Naive B cell (primary cell): ENCODE measurements around the gene FOXF2. TPM values are rescaled to one million over a fixed set of nuclear protein-coding genes. Genes with fewer than 3 reads are reported as not detected.
A peak's percentile ranks its signal among the peaks of the same experiment; 100 is the strongest.
"Not testable (repeated sequence)": the region's sequence is repeated elsewhere in the genome, so short reads cannot be mapped to it uniquely, and the experiment has no call there.

Experiments
- ATAC-seq, 2 donors: fragments of 150-1000 bp; cut with Tn5 transposase; 2 replicates each; pipeline ENCODE4 v1.10.0; 2021; ENCODE audit warnings: low read depth in 2 of 2, mild to moderate bottlenecking in 2 of 2, moderate library complexity in 2 of 2
- DNase-seq: peaks from one replicate; pipeline ENCODE4 v3.0.0; 2022
- H3K27ac Mint-ChIP-seq, 6 donors: one replicate each; pipeline ENCODE4 v1.8.0; 2020 to 2022; ENCODE audit warnings: mild to moderate bottlenecking in 6 of 6, mixed read lengths in 6 of 6, moderate library complexity in 5 of 6, inconsistent platforms in 2 of 6
- H3K27me3 Mint-ChIP-seq, 3 donors: one replicate each; pipeline ENCODE4 v1.8.0; 2021 to 2022; ENCODE audit warnings: mixed read lengths in 3 of 3, mild to moderate bottlenecking in 1 of 3
- H3K36me3 Mint-ChIP-seq, 2 donors: one replicate each; pipeline ENCODE4 v1.8.0; 2020 to 2022; ENCODE audit warnings: mixed read lengths in 2 of 2, inconsistent platforms in 1 of 2, mild to moderate bottlenecking in 1 of 2
- H3K4me1 Mint-ChIP-seq, 3 donors: one replicate each; pipeline ENCODE4 v1.8.0; 2020 to 2022; ENCODE audit warnings: mixed read lengths in 3 of 3, inconsistent platforms in 1 of 3, mild to moderate bottlenecking in 1 of 3, moderate library complexity in 1 of 3
- H3K4me3 Mint-ChIP-seq, 8 donors: one replicate each; pipeline ENCODE4 v1.8.0; 2020 to 2022; ENCODE audit warnings: mild to moderate bottlenecking in 8 of 8, mixed read lengths in 8 of 8, moderate library complexity in 8 of 8, inconsistent platforms in 2 of 8
- H3K9me3 Mint-ChIP-seq, 7 donors: one replicate each; pipeline ENCODE4 v1.8.0; 2020 to 2022; ENCODE audit warnings: mixed read lengths in 7 of 7, mild to moderate bottlenecking in 5 of 7, inconsistent platforms in 2 of 7, moderate library complexity in 1 of 7
- polyA plus RNA-seq, 6 donors: library from polyadenylated mRNA; unstranded; fragments of 300-500 nt; fragmentation: Illumina TruSeq; gene quantifications; one replicate each; pipeline ENCODE4 v1.2.3, GENCODE V29; 2021; ENCODE audit warnings: low read depth in 6 of 6

FOXF2 gene
- polyA plus RNA-seq, 6 donors from 2014 or later: not detected

- H3K4me1 Mint-ChIP-seq: no peaks in the 10 kb centered on the region
- peaks cover 0 to 6% of the 10 kb centered on the region in 2 donors for H3K36me3 Mint-ChIP-seq
- H3K27ac Mint-ChIP-seq: no peak overlapping the region
- peaks cover 4 to 23% (median 10%) of the 10 kb centered on the region in 7 donors for H3K9me3 Mint-ChIP-seq
- no peak overlapping the region for H3K4me3 Mint-ChIP-seq
- ATAC-seq: no peak
- no peak for DNase-seq
- H3K27me3 Mint-ChIP-seq: peaks cover 61 to 71% (median 64%) of the 10 kb centered on the region in 3 donors
Measured at GRCh38 chr6:1364791-1365190, 24.6 kb upstream of the FOXF2 start.

- Mint-ChIP-seq H3K27ac (no peak overlapping the region), H3K36me3 (peaks cover 0 to 8% of the 10 kb centered on the region in 2 donors), H3K4me1 (no peaks in the 10 kb centered on the region)
Measured at GRCh38 chr6:1365686-1366085, 23.7 kb upstream of the FOXF2 start.

DNA sequence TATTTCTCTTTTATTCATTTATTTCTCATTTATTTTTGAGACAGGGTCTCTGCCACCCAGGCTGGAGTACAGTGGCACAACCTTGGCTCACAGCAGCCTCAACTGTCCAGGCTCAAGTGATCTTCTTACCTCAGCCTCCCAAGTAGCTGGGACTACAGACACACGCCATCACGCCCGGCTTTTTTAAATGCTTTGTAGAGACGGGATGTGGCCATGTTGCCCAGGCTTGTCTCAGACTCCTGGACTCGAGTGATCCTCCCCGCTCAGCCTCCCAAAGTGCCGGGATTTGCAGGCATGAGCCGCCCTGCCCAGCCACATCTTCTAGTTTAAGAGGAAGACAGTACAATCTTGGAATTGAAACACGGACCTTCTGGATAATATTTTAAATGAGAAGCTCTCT lies 21.6 kb upstream of the FOXF2 start:
- H3K36me3 Mint-ChIP-seq: peaks cover 0 to 10% of the 10 kb centered on the region in 2 donors
- peaks cover 6 to 45% (median 21%) of the 10 kb centered on the region in 7 donors for H3K9me3 Mint-ChIP-seq
- no peaks in the 10 kb centered on the region for H3K4me1 Mint-ChIP-seq
- no peak for ATAC-seq
- H3K27ac Mint-ChIP-seq: no peak overlapping the region
- no peak for DNase-seq
- H3K27me3 Mint-ChIP-seq: peaks cover 64 to 75% (median 74%) of the 10 kb centered on the region in 3 donors
- no peak overlapping the region for H3K4me3 Mint-ChIP-seq

More at GRCh38 chr6:1365686-1366085, 23.7 kb upstream of the FOXF2 start:
- Mint-ChIP-seq H3K9me3 (peaks cover 5 to 32% (median 12%) of the 10 kb centered on the region in 7 donors), H3K4me3 (no peak overlapping the region), H3K27me3 (peaks cover 64 to 74% (median 70%) of the 10 kb centered on the region in 3 donors)
- no peak for DNase-seq
- ATAC-seq: no peak

GRCh38 chr6:1368940-1369339 lies 20.4 kb upstream of the FOXF2 start:
- peaks cover 6 to 57% (median 21%) of the 10 kb centered on the region in 7 donors for H3K9me3 Mint-ChIP-seq
- H3K4me1 Mint-ChIP-seq: no peaks in the 10 kb centered on the region
- peaks cover 0 to 15% of the 10 kb centered on the region in 2 donors for H3K36me3 Mint-ChIP-seq
- ATAC-seq (no peak), DNase-seq (no peak)
- H3K27ac Mint-ChIP-seq: no peak overlapping the region
- no peak overlapping the region for H3K4me3 Mint-ChIP-seq
- peaks cover 66 to 77% (median 74%) of the 10 kb centered on the region in 3 donors for H3K27me3 Mint-ChIP-seq

DNA sequence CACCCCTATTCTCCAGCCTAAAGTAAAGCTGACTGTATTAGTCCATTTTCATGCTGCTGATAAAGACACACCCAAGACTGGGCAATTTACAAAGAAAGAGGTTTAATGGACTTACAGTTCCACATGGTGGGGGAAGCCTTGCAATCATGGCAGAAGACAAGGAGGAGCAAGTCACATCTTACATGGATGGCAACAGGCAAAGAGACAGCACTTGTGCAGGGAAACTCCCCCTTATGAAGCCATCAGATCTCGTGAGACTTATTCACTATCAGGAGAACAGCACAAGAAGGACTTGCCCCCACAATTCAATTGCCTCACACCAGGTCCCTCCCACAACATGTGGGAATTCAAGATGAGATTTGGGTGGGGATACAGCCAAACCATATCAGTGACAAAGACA lies 19.7 kb upstream of the FOXF2 start:
- H3K4me1 Mint-ChIP-seq, ATAC-seq, H3K4me3 Mint-ChIP-seq, H3K27ac Mint-ChIP-seq, DNase-seq: not testable (repeated sequence)
- H3K36me3 Mint-ChIP-seq: peaks cover 0 to 15% of the 10 kb centered on the region in 2 donors
- H3K9me3 Mint-ChIP-seq: peaks cover 6 to 58% (median 21%) of the 10 kb centered on the region in 7 donors
- peaks cover 66 to 77% (median 74%) of the 10 kb centered on the region in 3 donors for H3K27me3 Mint-ChIP-seq

GRCh38 chr6:1371933-1372332 lies 17.4 kb upstream of the FOXF2 start:
- no peak for DNase-seq
- Mint-ChIP-seq H3K4me1 (no peaks in the 10 kb centered on the region), H3K36me3 (peaks cover 0 to 15% of the 10 kb centered on the region in 2 donors), H3K27me3 (peaks cover 72 to 84% (median 77%) of the 10 kb centered on the region in 3 donors), H3K27ac (peak overlapping the region in 1 of 6 donors; percentile 19), H3K4me3 (no peak overlapping the region), H3K9me3 (peaks cover 6 to 65% (median 26%) of the 10 kb centered on the region in 7 donors)
- no peak for ATAC-seq

DNA sequence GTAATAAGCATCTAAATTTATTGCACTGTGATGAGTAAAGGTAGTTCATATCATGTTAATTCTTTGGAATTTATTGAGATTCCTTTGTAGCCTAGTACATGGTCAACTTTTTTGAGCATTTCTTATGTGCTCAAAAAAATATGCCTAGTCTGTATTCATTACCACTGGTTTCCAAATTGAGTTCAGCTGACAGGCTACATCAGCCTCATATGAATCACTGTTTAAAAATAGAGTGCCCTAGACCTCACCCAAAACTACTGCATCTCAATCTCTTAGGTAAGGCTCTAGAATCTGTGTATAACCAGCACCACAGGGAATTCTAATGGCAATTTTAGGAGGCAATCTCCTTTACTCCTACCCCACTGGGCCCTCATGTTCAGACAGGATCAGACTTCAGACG lies 16.7 kb upstream of the FOXF2 start:
- peaks cover 3% of the 10 kb centered on the region in 3 donors for H3K4me1 Mint-ChIP-seq
- peaks cover 6 to 69% (median 26%) of the 10 kb centered on the region in 7 donors for H3K9me3 Mint-ChIP-seq
- ATAC-seq (no peak), DNase-seq (no peak)
- peaks cover 72 to 83% (median 80%) of the 10 kb centered on the region in 3 donors for H3K27me3 Mint-ChIP-seq
- H3K36me3 Mint-ChIP-seq: peaks cover 0 to 15% of the 10 kb centered on the region in 2 donors
- no peak overlapping the region for H3K4me3 Mint-ChIP-seq
- no peak overlapping the region for H3K27ac Mint-ChIP-seq

DNA sequence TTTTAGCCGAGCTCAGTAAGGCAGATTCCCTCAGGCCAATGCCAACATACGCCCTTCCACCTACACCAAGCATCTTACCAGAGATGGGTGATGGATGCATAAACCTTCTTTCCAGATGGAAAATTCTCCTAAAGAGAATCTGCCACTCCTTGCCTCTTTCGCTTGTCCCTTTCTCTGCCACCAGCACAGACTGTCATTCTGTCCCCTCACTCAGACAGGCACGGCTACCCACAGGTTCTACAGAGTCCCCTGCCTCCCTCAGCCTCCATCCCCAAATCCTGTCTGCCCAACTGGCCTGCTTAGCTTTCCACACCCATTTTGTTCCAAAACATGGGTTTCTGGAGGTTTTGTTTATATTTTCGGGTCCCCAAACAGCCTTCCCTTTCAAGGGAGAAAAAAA lies 12.7 kb upstream of the FOXF2 start:
- Mint-ChIP-seq H3K27me3 (peaks cover 66 to 85% (median 84%) of the 10 kb centered on the region in 3 donors), H3K4me1 (peaks cover 19 to 30% (median 25%) of the 10 kb centered on the region in 3 donors), H3K27ac (peak overlapping the region in 1 of 6 donors; percentile 4), H3K4me3 (peak overlapping the region in 2 of 8 donors; percentile 6 to 30), H3K36me3 (peaks cover 0 to 7% of the 10 kb centered on the region in 2 donors), H3K9me3 (peaks cover 0 to 35% (median 11%) of the 10 kb centered on the region in 7 donors)
- DNase-seq (no peak), ATAC-seq (no peak)

- peak overlapping the region in 7 of 8 donors; percentile 4 to 75 (median 44) for H3K4me3 Mint-ChIP-seq
- no peak for DNase-seq
- H3K36me3 Mint-ChIP-seq: peaks cover 0 to 7% of the 10 kb centered on the region in 2 donors
- H3K27me3 Mint-ChIP-seq: peaks cover 66 to 81% (median 78%) of the 10 kb centered on the region in 3 donors
- H3K27ac Mint-ChIP-seq: peak overlapping the region in 2 of 6 donors; percentile 69 to 90
- peaks cover 19 to 30% (median 25%) of the 10 kb centered on the region in 3 donors for H3K4me1 Mint-ChIP-seq
- ATAC-seq: no peak
- peaks cover 0 to 28% (median 4%) of the 10 kb centered on the region in 7 donors for H3K9me3 Mint-ChIP-seq
Measured at GRCh38 chr6:1377526-1377925, 11.8 kb upstream of the FOXF2 start.

GRCh38 chr6:1378065-1379016 lies 11.0 kb upstream of the FOXF2 start:
- peaks cover 19 to 33% (median 25%) of the 10 kb centered on the region in 3 donors for H3K4me1 Mint-ChIP-seq
- peak overlapping the region; percentile 44 to 84 (median 72) for H3K4me3 Mint-ChIP-seq
- DNase-seq (no peak), ATAC-seq (no peak)
- H3K27ac Mint-ChIP-seq: peak overlapping the region in 2 of 6 donors; percentile 69 to 90
- peaks cover 0 to 19% (median 4%) of the 10 kb centered on the region in 7 donors for H3K9me3 Mint-ChIP-seq
- peaks cover 61 to 77% (median 75%) of the 10 kb centered on the region in 3 donors for H3K27me3 Mint-ChIP-seq
- H3K36me3 Mint-ChIP-seq: no peaks in the 10 kb centered on the region

DNA sequence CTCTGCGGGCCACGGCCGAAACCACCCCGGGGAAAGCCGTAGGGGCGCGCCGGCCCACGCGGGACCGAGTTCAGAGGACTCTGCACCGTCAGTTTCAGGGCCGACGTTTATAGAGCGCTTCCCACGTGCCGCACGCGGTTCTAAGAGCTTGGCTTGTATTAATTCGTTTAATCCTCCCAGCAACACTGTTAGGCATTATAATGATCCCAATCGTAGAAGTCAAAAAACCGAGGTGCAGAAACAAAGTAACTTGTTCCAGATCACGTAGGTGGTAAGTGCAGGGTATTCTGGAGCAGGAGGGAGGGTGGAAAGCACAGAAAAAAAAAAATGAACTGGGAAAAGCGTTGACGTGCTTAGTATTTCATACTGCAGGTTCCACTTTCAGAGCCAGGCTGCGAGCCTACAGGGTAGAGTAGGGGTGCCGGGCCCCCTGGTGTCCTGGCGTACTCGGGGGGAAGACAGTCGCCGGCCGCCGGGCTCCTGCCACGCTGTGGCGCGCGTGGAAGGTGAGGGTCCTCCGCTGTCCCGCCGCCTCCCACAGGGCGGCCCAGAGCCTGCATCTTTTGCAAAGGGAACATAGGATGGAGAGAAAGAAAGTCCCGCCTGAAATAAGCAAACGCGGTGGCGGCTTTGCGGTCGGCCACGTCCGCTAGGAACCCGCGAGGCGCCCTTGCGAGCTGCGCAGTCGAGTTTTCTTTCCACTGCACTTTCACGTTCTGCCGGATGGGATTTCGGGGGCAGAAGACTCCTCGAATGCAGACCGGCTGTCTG lies 10.2 kb upstream of the FOXF2 start:
- Mint-ChIP-seq H3K4me1 (peaks cover 19 to 33% (median 25%) of the 10 kb centered on the region in 3 donors), H3K27ac (peak overlapping the region in 2 of 6 donors; percentile 37 to 78), H3K36me3 (no peaks in the 10 kb centered on the region), H3K27me3 (peaks cover 54 to 74% (median 66%) of the 10 kb centered on the region in 3 donors), H3K4me3 (peak overlapping the region; percentile 34 to 84 (median 70)), H3K9me3 (peaks cover 0 to 17% (median 4%) of the 10 kb centered on the region in 7 donors)
- no peak for DNase-seq
- peak in 1 of 2 donors; percentile 23 for ATAC-seq

DNA sequence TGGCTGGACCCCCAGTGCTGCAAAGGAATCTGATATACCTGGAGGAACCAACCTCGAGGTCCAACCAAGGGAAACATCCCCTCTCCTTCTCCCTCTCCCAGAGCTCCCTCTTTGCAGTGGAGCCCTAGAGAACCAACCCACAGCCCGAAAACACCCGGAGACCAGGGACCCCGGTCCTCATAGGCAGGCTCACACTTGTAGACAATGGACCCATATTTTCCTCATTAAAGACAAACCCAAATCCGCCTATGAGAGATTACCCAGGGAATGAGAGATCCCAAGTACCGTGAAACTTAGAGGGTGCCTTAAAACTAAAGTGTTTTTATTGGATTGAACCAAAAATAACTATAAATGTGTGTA lies 9.6 kb upstream of the FOXF2 start:
- Mint-ChIP-seq H3K4me3 (peak overlapping the region in 7 of 8 donors; percentile 42 to 84 (median 74)), H3K27me3 (peaks cover 49 to 72% (median 62%) of the 10 kb centered on the region in 3 donors), H3K4me1 (peaks cover 19 to 33% (median 30%) of the 10 kb centered on the region in 3 donors), H3K27ac (peak overlapping the region in 4 of 6 donors; percentile 12 to 78 (median 32)), H3K36me3 (no peaks in the 10 kb centered on the region), H3K9me3 (peaks cover 0 to 17% (median 4%) of the 10 kb centered on the region in 7 donors)
- DNase-seq (no peak), ATAC-seq (no peak)
